ENCODE results near the gene YPEL2. TPM values are rescaled to one million over a fixed set of nuclear protein-coding genes. Genes with fewer than 3 reads are reported as not detected.
"Not testable (repeated sequence)": the region's sequence is repeated elsewhere in the genome, so short reads cannot be mapped to it uniquely, and the experiment has no call there.

YPEL2 gene, protein sequence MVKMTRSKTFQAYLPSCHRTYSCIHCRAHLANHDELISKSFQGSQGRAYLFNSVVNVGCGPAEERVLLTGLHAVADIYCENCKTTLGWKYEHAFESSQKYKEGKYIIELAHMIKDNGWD
- total RNA-seq = 1 to 10 TPM; 4.3 to 4.4 TPM

DNA sequence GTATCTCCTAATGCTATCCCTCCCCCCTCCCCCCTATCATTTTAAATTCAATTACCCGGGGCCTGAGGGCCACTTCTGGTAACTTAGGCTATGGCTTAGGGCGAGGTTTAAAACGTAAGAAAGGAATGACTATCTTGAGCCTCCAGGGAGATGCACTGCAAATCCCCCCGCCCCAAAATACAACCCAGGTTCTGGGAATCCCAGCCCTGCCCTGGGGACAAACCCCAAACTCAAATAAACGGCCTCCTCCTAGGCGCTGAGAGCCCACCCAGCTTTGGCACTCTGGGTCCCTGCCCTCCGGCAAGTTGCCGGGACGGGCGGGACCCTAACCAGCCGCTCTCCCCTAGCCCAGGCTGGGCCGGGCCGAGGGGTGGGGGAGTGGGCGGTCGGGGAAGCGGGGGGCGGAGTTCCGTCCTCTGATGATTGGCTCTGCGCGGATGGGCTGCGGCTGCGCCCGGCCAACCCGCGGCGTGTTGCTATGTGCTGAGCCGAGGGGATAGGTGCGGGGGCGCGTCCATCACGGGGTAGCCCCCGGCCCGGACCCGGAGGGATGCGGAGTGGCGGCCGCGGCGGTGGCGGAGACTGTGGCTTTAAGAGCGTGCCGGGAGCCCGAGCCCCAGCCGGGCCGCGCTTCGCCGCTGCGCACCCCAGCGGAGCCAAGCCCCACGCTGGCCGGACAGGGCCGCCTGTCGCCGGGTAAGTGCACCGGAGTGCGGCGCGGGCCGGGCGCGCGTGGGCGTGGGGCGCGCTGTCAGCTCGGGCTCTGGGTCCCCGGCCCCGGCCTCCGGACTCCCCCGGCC, at the start of gene YPEL2:
YPEL2 (plus strand) TSS at position 527 of the 800 bp plus-strand sequence. CDS start 21,755 bp downstream, outside the sequence.
- peak; percentile 90 for DNase-seq
- no peaks in the 10 kb centered on the region for H3K9me3 Mint-ChIP-seq
- CTCF ChIA-PET = interaction anchor here (1.4 to 4.3 kb wide), 3 partner anchors 20 to 107 kb away, joined by 3 to 23 read pairs (median 7); no protein-coding TSS in a partner anchor
- H3K4me1 Mint-ChIP-seq (ENCODE audit: low read depth) = peaks cover 68% of the 10 kb centered on the region
- no peaks in the 10 kb centered on the region for H3K36me3 Mint-ChIP-seq (ENCODE audit: low read depth)
- no peaks in the 10 kb centered on the region for H3K27me3 Mint-ChIP-seq (ENCODE audit: low read depth)
- peak within 1 kb of the TSS; percentile 67 for H3K27ac Mint-ChIP-seq
- intact Hi-C loops (cut with micrococcal nuclease) = loop anchor here (1.0 to 2.0 kb wide), 2 partner anchors 31 to 43 kb away; no protein-coding TSS in a partner anchor
- H3K4me3 Mint-ChIP-seq = peak within 1 kb of the TSS; percentile 87

DNA sequence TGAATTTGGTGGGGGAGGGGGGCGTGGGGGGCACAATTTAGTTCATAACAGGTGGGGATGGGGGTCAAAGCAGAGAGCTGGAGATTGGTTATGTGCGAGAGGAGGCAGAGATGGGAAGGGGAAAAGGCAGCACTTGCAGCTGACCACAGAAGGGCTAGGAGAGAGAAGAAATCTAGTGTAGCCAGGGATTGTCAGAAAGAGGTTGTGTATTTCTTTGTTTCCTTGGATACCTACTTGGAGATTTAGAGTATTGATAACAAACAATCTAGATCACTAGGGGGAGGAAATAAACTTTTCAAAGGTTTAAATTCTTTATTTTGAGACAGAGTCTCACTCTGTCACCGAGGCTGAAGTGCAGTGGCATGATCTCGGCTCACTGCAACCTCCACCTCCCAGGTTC, 47.1 kb upstream of the YPEL2 start:
- no peaks in the 10 kb centered on the region for H3K27me3 Mint-ChIP-seq (ENCODE audit: low read depth)
- no peaks in the 10 kb centered on the region for H3K36me3 Mint-ChIP-seq (ENCODE audit: low read depth)
- CTCF ChIA-PET = no interaction called here
- H3K9me3 Mint-ChIP-seq = no peaks in the 10 kb centered on the region
- no peak overlapping the region for H3K27ac Mint-ChIP-seq
- no peak for DNase-seq
- no peak overlapping the region for H3K4me3 Mint-ChIP-seq
- peaks cover 4% of the 10 kb centered on the region for H3K4me1 Mint-ChIP-seq (ENCODE audit: low read depth)
- intact Hi-C loops (cut with micrococcal nuclease) = no loop called here

DNA sequence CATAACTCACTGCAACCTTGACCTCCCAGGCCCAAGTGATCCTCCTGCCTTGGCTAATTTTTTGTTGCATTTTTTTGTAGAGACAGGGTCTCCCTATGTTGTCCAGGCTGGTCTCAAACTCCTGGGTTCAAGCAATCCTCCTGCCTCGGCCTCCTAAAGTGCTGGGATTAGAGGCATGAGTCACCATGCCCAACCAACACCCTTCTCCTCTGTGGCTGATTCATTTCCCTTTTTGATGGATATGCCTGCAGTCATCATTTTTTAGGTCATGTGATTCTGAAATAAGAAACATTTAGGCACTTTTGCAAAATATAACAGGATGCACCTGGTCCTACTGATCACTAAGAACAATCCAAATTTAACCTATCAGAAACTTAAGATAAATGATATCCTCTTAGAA, 44.0 kb upstream of the YPEL2 start:
- CTCF ChIA-PET = no interaction called here
- Mint-ChIP-seq H3K4me3 (no peak overlapping the region), H3K27ac (no peak overlapping the region), H3K9me3 (no peaks in the 10 kb centered on the region), H3K27me3 (ENCODE audit: low read depth) (no peaks in the 10 kb centered on the region), H3K4me1 (ENCODE audit: low read depth) (peaks cover 4% of the 10 kb centered on the region), H3K36me3 (ENCODE audit: low read depth) (no peaks in the 10 kb centered on the region)
- intact Hi-C loops (cut with micrococcal nuclease) = no loop called here
- peak; percentile 10 for DNase-seq

DNA sequence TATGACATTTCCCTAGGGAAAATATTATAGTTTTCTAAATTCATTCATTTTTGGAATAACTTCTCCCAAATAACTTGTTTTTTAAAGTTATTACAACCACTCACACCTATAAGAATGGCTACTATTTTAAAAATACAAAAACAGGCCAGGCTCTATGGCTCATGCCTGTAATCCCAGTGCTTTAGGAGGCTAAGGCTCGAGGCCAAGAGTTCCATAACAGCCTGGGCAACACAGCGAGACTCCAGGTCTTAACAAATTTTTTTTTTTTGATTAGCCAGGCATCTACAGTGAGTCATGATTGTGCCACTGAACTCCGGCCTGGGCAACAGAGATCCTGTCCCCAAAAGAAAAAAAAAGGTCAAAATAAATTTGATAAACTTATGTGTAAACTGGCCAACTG, 43.6 kb upstream of the YPEL2 start:
- Mint-ChIP-seq H3K36me3 (ENCODE audit: low read depth) (no peaks in the 10 kb centered on the region), H3K9me3 (no peaks in the 10 kb centered on the region), H3K4me1 (ENCODE audit: low read depth) (peaks cover 4% of the 10 kb centered on the region), H3K27me3 (ENCODE audit: low read depth) (no peaks in the 10 kb centered on the region), H3K4me3 (no peak overlapping the region), H3K27ac (no peak overlapping the region)
- no peak for DNase-seq
- intact Hi-C loops (cut with micrococcal nuclease) = no loop called here
- CTCF ChIA-PET = no interaction called here

DNA sequence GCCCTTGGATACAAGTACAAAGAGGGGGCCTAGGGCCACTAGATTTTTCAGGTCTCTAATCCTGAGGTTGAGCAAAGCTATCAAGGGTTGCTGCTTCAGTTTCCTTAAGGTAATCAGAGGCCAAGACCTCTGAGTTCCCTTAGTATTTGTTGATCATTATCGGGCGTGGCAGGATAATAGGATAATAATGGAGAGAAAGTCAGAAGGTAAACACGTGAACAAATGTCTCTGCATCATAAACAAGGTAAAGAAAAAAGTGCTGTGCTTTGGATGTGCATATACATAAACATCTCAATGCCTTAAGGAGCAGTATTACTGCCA, 41.5 kb upstream of the YPEL2 start:
- no peaks in the 10 kb centered on the region for H3K27me3 Mint-ChIP-seq (ENCODE audit: low read depth)
- intact Hi-C loops (cut with micrococcal nuclease) = no loop called here
- CTCF ChIA-PET = no interaction called here

DNA sequence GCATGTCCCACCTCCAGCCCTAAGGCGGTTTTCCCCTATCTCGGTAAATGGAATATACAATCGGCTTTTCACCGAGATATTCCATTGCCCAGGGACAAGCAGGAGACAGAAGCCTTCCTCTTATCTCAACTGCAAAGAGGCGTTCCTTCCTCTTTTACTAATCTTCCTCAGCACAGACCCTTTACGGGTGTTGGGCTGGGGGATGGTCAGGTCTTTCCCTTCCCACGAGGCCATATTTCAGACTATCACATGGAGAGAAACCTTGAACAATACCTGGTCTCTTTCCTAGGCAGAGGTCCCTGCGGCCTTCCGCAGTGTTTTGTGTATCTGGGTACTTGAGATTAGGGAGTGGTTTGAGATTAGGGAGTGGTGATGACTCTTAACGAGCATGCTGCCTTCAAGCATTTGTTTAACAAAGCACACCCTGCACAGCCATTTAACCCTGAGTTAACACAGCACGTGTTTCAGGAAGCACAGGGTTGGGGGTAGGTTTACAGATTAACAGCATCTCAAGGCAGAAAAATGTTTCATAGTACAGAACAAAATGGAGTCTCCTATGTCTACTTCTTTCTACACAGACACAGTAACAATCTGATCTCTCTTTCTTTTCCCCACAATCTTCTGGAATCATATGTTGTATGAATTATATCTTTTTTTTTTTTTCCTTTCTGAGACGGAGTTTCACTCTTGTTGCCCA, 41.0 kb upstream of the YPEL2 start:
- CTCF ChIA-PET; H3K27me3 Mint-ChIP-seq (ENCODE audit: low read depth); H3K36me3 Mint-ChIP-seq (ENCODE audit: low read depth); H3K4me1 Mint-ChIP-seq (ENCODE audit: low read depth); DNase-seq; H3K27ac Mint-ChIP-seq; H3K4me3 Mint-ChIP-seq; intact Hi-C loops (cut with micrococcal nuclease); H3K9me3 Mint-ChIP-seq: not testable (repeated sequence)

More for the DNA sequence above, 41.5 kb upstream of the YPEL2 start:
- no peak overlapping the region for H3K4me3 Mint-ChIP-seq
- H3K36me3 Mint-ChIP-seq (ENCODE audit: low read depth) = no peaks in the 10 kb centered on the region
- no peak for DNase-seq
- no peaks in the 10 kb centered on the region for H3K9me3 Mint-ChIP-seq
- no peak overlapping the region for H3K27ac Mint-ChIP-seq
- H3K4me1 Mint-ChIP-seq (ENCODE audit: low read depth) = peaks cover 4% of the 10 kb centered on the region

DNA sequence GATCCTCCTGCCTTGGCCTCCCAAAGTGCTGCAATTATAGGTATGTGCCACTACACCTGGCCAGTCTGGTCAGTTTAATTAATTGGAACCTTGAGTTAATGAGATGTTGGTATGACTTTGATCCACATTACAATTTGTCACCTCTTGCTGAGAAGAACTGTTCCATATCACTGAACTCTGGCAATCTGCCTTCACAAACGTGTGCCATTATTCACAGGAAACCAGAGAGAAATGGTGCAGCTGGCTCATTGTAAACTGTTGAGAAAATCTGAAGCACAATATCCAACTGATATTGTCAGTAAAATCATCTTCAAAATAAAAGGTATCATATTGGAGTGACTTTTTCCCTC, 39.3 kb upstream of the YPEL2 start:
- H3K27ac Mint-ChIP-seq = no peak overlapping the region
- intact Hi-C loops (cut with micrococcal nuclease) = no loop called here
- no peak overlapping the region for H3K4me3 Mint-ChIP-seq
- CTCF ChIA-PET = no interaction called here
- no peak for DNase-seq
- no peaks in the 10 kb centered on the region for H3K9me3 Mint-ChIP-seq
- no peaks in the 10 kb centered on the region for H3K36me3 Mint-ChIP-seq (ENCODE audit: low read depth)
- H3K27me3 Mint-ChIP-seq (ENCODE audit: low read depth) = no peaks in the 10 kb centered on the region
- H3K4me1 Mint-ChIP-seq (ENCODE audit: low read depth) = peaks cover 4% of the 10 kb centered on the region

DNA sequence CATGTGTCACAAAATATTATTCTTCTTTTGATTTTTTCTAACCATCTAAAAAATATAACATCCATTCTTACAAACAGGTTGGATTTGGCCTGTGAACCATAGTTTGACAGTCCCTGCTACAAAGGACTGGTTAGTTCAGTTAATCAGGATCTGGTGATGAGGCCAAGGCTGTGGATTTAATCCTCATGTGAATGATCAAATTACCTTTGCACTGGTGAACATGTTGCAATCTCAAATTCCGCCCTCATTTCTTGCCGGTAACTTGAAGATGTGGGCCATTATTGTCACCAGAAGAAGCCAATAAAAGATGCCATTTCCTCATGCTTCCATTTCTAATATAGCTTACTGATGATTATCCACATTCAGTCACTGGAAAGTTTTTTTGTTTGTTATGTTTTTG, 35.3 kb upstream of the YPEL2 start:
- Mint-ChIP-seq H3K9me3 (no peaks in the 10 kb centered on the region), H3K4me3 (no peak overlapping the region), H3K4me1 (ENCODE audit: low read depth) (no peaks in the 10 kb centered on the region), H3K27me3 (ENCODE audit: low read depth) (no peaks in the 10 kb centered on the region), H3K27ac (no peak overlapping the region), H3K36me3 (ENCODE audit: low read depth) (no peaks in the 10 kb centered on the region)
- CTCF ChIA-PET = no interaction called here
- intact Hi-C loops (cut with micrococcal nuclease) = no loop called here
- DNase-seq = no peak

DNA sequence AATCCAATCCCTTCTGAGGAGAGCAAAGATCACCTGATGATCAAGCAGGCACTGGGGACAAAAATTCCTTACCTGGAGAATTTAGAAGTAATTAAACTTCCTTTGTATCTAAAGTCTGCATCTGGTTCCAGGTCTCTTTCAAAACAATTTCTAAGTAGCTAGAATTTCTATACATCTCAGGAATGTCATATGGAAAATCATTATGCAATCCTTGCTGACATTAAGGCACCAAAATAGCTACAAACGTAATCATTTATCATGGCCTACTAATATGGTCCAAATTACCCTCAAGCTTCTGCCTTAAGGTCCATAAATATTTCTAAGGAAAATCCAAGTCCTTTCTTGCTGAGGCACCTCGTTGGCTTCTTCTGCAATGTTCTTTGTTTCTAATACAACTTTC, 32.9 kb upstream of the YPEL2 start:
- Mint-ChIP-seq H3K4me3 (no peak overlapping the region), H3K27me3 (ENCODE audit: low read depth) (no peaks in the 10 kb centered on the region), H3K9me3 (no peaks in the 10 kb centered on the region), H3K27ac (no peak overlapping the region), H3K36me3 (ENCODE audit: low read depth) (no peaks in the 10 kb centered on the region), H3K4me1 (ENCODE audit: low read depth) (no peaks in the 10 kb centered on the region)
- intact Hi-C loops (cut with micrococcal nuclease) = no loop called here
- DNase-seq = no peak
- CTCF ChIA-PET = interaction anchor here (1.0 kb wide), 1 partner anchor 142 kb away, joined by 5 read pairs; no protein-coding TSS in a partner anchor

DNA sequence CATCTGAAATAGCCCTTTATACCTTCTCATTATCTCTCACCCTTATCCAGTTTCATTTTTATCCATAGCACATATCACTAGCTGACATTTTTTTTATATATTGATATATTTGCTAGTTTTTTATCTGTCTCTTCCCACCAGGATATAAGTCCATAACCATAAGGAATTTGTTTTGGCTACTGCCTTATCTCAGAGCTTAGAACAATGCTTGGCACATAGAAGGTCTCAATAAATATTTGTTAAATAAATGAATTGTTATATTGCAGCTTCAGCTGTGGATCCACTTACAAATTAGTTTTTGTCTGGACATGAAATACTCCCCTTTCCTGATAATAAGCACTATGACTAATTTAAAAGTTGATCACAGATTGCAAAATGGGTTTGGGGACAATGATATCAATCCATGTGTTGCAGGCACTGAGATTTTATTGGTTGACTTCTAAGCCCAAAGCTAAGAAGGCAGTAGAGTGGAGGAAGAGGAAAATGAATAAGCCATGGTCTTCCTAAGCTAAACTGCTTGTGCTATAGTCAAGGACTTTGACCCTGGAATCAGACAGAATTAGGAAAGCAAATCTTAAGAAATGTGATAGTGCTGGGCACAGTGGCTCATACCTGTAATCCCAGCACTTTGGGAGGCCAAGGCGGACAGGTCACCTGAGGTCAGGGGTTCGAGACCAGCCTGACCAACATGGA, 31.9 kb upstream of the YPEL2 start:
- CTCF ChIA-PET = interaction anchor here (1.0 kb wide), 2 partner anchors 11 to 141 kb away, joined by 4 to 5 read pairs; no protein-coding TSS in a partner anchor
- no peak for DNase-seq
- H3K4me1 Mint-ChIP-seq (ENCODE audit: low read depth) = no peaks in the 10 kb centered on the region
- H3K27me3 Mint-ChIP-seq (ENCODE audit: low read depth) = no peaks in the 10 kb centered on the region
- intact Hi-C loops (cut with micrococcal nuclease) = no loop called here
- H3K36me3 Mint-ChIP-seq (ENCODE audit: low read depth) = no peaks in the 10 kb centered on the region
- H3K4me3 Mint-ChIP-seq = no peak overlapping the region
- H3K27ac Mint-ChIP-seq = no peak overlapping the region
- H3K9me3 Mint-ChIP-seq = no peaks in the 10 kb centered on the region

DNA sequence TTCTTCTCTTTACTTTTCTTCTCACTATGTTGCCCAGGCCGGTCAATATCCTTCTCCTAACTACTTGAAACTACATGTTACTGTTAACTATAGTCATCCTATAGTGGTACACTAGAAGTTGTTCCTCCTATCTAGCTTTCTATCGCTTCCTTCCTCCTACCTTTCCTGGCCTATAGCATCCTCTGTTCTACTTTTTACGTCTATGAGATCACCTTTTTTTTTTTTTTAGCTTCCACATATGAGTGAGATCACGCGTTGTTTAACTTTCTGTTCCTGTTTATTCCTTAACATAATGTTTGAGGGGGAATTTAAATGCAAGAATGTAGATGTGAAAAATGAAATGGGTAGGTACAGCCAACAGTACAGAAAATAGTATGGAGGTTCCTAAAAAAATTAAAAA, 30.5 kb upstream of the YPEL2 start:
- no peaks in the 10 kb centered on the region for H3K4me1 Mint-ChIP-seq (ENCODE audit: low read depth)
- no peak overlapping the region for H3K4me3 Mint-ChIP-seq
- no peak overlapping the region for H3K27ac Mint-ChIP-seq
- DNase-seq = no peak
- no peaks in the 10 kb centered on the region for H3K36me3 Mint-ChIP-seq (ENCODE audit: low read depth)
- H3K27me3 Mint-ChIP-seq (ENCODE audit: low read depth) = no peaks in the 10 kb centered on the region
- intact Hi-C loops (cut with micrococcal nuclease) = no loop called here
- CTCF ChIA-PET = no interaction called here
- no peaks in the 10 kb centered on the region for H3K9me3 Mint-ChIP-seq

DNA sequence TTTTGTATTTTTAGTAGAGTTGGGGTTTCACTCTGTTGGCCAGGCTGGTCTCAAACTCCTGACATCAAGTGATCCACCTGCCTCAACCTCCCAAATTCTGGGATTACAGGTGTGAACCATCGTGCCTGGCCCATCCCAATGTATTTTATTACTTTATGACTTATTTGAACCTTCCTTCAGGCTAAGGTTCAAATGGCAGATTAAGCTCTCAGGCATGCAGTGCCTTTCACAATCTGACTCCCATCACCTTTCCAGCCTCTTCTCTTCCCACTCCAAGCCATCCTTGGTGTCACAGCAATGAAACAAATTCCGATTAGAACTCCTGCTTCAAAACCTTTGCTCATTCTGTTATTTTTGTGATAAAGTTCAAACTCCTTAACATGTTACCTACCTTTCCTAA, 26.6 kb upstream of the YPEL2 start:
- CTCF ChIA-PET = interaction anchor here (0.6 kb wide), 1 partner anchor 133 kb away, joined by 3 read pairs; no protein-coding TSS in a partner anchor
- no peak for DNase-seq
- Mint-ChIP-seq H3K4me1 (ENCODE audit: low read depth) (no peaks in the 10 kb centered on the region), H3K27me3 (ENCODE audit: low read depth) (no peaks in the 10 kb centered on the region), H3K9me3 (no peaks in the 10 kb centered on the region), H3K36me3 (ENCODE audit: low read depth) (no peaks in the 10 kb centered on the region), H3K4me3 (no peak overlapping the region), H3K27ac (no peak overlapping the region)
- intact Hi-C loops (cut with micrococcal nuclease) = no loop called here

All from activated naive CD4-positive, alpha-beta T cell treated with anti-CD3 and anti-CD28 coated beads for 36 hours (primary cell).